GM19324 (cell line): ENCODE measurements around the gene REV3L.
A peak's percentile ranks its signal among the peaks of the same experiment; 100 is the strongest.
"Not testable (repeated sequence)": the region's sequence is repeated elsewhere in the genome, so short reads cannot be mapped to it uniquely, and the experiment has no call there.

ENCODE experiments used
- ATAC-seq: cut with Tn5 transposase; IDR thresholded peaks from one replicate; pipeline ENCODE4 v1.9.1; 2021; ENCODE audit warnings: mild to moderate bottlenecking, moderate library complexity; ENCODE audit not compliant: unreplicated experiment, low FRiP score

Gene REV3L

DNA sequence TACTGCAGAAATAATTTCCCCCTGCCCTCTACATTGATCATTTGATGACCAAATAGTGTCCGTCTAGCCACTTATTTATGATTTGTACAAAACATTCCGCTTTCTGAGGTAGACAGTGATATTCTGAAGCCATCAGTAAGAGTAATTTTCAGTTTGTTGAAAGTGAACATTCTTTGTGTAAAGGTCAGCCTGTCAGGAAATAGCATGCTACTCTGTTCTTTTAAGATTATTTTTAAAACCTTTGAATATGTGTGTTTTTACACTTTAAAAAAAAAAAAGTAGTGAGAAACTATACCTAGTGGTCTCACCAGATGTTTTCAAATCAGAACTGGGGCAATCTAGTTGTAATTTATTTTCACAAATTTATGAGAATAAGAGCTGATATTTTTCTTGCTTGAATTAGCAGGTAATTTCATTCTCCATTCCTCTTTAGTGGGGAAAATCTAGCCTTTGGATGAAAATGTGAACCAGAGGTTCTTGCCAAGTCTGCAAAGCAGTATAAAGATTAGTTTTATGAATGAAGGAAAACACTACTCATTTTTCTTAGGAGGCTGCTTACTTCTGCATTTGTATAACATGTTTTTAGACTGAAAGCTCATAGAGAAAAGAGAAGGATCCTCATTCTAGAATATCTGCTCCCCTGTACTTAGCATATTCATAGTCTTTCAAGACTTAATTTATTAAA is 12.1 kb upstream of the REV3L start:
- no peak for ATAC-seq

DNA sequence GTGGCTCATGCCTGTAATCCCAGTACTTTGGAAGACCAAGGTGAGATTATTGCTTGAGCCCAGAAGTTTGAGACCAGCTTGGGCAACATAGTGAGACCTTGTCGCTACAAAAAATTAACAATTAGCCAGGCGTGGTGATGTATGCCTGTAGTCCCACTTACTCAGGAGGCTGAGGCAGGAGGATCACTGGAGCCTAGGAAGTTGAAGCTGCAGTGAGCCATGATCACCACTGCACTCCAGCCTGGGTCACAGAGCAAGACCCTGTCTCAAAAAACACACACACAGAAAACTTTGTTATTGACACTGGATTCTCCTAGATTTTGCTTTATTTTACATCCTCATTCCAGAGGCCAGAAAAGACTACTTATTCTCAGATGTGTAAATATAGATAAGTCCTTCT is 9.5 kb upstream of the REV3L start:
- no peak for ATAC-seq

- no peak for ATAC-seq
These were observed 7.0 kb upstream of the REV3L start for GRCh38 chr6:111490067-111490466.

- no peak for ATAC-seq
These were observed 4.6 kb upstream of the REV3L start for GRCh38 chr6:111487661-111488060.

- ATAC-seq = no peak
These were observed 3.9 kb upstream of the REV3L start for GRCh38 chr6:111486921-111487320.

DNA sequence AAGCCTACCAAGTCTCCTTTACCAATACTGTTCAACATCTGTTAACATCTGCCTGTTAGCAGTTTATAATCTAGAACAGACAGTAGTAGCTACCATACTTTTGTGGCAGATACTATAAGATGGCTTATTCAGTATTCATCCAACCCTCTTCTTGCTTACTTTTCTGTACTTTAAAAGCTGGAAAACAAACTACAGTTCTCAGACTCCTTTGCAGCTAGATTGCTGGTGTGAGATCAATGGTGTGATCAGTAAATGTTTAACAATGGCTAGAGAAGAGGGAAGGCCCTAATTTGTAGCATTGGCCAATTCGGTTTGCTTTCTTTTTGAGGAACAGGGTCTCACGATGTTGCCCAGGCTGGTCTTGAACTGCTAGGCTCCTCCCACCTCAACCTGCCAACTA is 3.5 kb upstream of the REV3L start:
- ATAC-seq = no peak

- no peak for ATAC-seq
These were observed 2.3 kb upstream of the REV3L start for GRCh38 chr6:111485342-111485741.

- no peak for ATAC-seq
These were observed 1.6 kb upstream of the REV3L start for GRCh38 chr6:111484633-111484930.

GRCh38 chr6:111483736-111484632 is 966 bp upstream of the REV3L start:
- ATAC-seq = peak; percentile 68

DNA sequence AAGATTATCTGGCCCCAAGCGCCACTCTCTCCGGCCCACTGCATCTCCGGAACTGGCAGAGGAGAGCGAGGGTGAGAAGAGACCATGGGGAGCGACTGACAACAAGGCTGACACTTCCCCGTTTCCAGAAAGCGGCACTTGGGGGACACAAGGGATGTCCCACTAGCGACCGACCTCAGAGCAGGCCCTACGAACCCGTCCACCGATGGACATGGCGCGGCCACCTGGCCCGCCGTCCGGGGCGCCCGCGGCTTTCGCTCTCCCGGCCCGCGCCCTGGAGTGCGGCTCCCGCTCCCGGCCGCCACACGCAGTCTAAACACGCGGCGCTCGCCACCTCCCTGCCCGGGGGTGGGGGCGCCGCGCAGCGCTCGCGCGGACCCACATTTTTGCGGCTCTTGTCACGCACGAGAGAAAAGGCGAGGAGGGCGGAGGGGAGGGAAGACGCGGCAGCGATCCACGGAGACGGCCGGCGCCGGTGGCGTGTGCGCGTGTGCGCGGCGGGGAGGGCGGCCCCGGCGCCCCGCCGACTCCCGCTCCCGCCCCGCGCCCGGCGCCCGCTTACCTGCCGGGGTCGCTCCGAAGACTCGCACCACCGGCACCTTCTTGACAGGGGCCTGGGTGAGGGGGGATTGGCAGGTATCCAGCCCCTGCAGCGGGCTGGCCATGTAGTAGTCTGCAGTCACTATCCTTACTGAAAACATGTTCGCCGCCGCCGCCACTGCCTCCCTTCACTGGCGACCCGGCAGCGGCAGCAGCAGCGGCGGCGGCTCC is 645 bp downstream of the REV3L start:
- peak; percentile 25 for ATAC-seq

- no peak for ATAC-seq
These were observed 1.2 kb downstream of the REV3L start for GRCh38 chr6:111481836-111482187.

GRCh38 chr6:111480988-111481822 is 1.8 kb downstream of the REV3L start:
- ATAC-seq = no peak

DNA sequence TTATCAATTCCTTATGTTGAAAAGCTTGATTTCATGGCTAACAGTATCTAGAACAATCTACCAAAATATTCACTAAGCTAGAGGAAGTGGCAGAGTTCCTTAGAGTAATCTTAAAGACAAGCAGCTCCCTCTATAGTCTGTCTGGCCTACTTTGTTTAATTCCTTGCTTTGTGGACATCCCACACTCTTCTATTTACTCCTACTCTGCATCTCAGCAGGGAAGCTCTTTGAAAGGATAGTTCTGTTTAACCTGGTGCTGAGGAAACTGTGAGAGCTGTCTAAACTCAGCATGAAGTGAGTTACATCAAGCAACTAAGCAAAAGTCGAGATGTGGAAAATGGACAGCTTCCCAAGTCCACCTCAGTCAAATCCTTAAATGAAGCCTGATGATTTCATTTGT is 4.3 kb downstream of the REV3L start:
- ATAC-seq = no peak

GRCh38 chr6:111478064-111478476 is 4.9 kb downstream of the REV3L start:
- ATAC-seq = no peak

DNA sequence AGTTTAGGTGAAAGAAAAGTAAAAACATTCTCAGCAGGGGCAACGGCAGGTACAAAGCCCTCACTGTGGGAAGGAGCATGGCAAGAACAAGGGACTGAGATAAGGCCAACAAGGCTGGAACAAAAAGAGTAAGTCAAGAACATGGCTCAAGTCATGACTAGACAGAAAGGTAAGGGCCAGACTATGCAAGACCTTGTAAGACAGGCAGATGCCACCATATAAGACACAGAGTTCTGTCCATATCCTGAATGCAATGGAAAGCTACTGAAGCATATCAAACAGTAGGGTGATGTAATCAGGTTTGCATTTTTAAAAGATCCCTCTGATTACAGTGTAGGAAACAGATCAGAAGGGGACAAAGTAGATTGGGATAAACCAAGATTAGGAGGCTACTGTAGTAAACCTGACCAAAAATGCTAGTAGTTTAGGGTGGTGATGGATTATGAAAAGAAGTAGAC is 5.5 kb downstream of the REV3L start:
- ATAC-seq = no peak

- ATAC-seq = not testable (repeated sequence)
These were observed 7.0 kb downstream of the REV3L start for GRCh38 chr6:111476061-111476460.

GRCh38 chr6:111474771-111475170 is 8.2 kb downstream of the REV3L start:
- no peak for ATAC-seq

GRCh38 chr6:111474106-111474505 is 8.9 kb downstream of the REV3L start:
- no peak for ATAC-seq

- no peak for ATAC-seq
These were observed 10.0 kb downstream of the REV3L start for GRCh38 chr6:111472933-111473435.

DNA sequence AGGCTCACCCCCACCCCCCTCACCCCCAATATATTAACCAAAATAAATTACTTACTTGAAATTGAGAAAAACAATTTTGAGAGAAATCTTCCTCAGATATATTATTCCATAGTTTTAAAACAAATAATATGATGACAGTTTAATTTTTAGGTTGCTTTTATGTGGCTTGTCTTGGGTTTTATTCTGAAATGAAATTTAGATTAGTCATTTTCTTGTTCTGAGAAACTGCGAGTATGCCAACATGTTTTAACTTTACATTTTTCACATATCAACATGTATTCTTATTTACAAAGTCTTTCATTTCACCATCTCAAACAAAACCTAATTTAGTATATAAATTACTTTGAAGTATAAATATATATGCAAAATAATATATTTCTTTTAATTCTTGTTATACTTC is 11.1 kb downstream of the REV3L start:
- no peak for ATAC-seq
